Omental fat pad (tissue), 4 donors: ENCODE results near the gene RASAL2. TPM values are rescaled to one million over a fixed set of nuclear protein-coding genes. Genes with fewer than 3 reads are reported as not detected.

Source experiments
- ATAC-seq: fragments of 150-250 bp; one replicate; pipeline ENCODE4 v1.9.1; 2016; ENCODE audit warnings: mild to moderate bottlenecking, moderate library complexity; ENCODE audit not compliant: low FRiP score
- DNase-seq: peaks from one replicate; pipeline ENCODE4 v3.0.0-alpha.2; 2019; ENCODE audit warnings: low spot score
- total RNA-seq, 4 donors: library from RNA; depleted of rRNA; stranded (reverse); fragments of >200 nt; gene quantifications; one replicate each; pipeline ENCODE4 v1.1.0, GENCODE V29; 2016
- TF ChIP-seq, protein P1 (sequence below), 3 donors: fragments of 450-650 bp; IDR thresholded peaks; one replicate each; pipeline ENCODE4 v1.5.1; 2016 to 2017; ENCODE audit warnings: antibody characterized with exemption in 3 of 3, mild to moderate bottlenecking in 3 of 3, moderate library complexity in 2 of 3

RASAL2 gene
- total RNA-seq, 4 donors from 2014 or later, result 13.5 to 52.3 (median 30.9) TPM

DNA sequence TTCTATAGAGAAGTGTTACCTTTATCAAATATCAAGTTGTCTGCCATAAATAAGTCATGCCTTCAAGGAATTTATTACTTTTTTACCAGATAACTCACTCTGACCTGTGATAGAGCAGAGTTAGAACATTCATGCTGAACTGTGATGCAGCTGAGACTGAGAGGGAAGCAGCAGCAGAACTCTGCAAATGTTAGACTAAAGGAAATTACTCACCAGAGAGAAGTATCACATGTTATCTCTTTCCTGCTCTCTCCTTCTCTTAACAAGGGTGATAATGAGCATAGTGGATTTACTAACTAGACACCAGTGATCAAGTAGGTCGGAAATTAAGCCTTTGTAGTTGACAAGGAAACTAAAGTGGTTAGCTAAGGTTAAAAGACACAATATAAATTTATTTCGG is 181.6 kb downstream of the RASAL2 start:
- DNase-seq, result no peak
- TF ChIP-seq, protein P1, sequence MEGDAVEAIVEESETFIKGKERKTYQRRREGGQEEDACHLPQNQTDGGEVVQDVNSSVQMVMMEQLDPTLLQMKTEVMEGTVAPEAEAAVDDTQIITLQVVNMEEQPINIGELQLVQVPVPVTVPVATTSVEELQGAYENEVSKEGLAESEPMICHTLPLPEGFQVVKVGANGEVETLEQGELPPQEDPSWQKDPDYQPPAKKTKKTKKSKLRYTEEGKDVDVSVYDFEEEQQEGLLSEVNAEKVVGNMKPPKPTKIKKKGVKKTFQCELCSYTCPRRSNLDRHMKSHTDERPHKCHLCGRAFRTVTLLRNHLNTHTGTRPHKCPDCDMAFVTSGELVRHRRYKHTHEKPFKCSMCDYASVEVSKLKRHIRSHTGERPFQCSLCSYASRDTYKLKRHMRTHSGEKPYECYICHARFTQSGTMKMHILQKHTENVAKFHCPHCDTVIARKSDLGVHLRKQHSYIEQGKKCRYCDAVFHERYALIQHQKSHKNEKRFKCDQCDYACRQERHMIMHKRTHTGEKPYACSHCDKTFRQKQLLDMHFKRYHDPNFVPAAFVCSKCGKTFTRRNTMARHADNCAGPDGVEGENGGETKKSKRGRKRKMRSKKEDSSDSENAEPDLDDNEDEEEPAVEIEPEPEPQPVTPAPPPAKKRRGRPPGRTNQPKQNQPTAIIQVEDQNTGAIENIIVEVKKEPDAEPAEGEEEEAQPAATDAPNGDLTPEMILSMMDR (IDR thresholded peaks at IDR 0.05), result no peak
- no peak for ATAC-seq

DNA sequence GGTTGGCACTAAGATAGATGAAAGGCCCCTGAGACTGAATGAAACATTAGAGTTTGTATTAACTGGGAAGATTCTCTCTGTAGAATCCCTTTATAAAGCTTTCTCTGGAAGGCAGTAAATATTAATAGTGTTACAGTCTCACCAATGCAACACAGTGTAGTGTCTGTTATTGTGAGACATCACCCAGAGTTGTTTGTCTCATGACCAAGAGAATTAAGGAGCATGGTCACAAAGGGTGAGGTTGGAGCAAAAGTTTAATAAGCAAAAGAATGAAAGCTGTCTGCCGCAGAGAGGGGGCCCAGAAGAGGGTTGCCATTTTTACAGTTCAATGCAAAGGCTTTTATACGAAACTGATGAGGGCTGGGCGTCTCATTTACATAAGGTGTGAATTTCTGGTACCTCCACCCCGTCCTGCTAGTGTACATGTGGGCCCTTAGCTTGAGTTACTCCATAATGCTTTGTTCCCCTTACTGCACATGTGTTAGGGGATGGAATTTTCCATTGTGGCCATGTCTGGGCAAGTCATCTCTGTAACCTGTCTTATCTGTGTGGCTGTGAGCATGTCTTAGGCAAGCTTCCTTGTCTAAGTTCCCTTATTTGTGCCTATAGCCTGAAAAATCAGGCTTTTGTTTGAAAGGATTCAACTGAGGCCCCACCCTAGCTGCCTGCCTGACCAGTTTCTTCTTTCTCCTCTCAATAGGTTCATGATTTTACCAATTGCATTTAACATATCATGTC is 184.1 kb downstream of the RASAL2 start:
- ATAC-seq, result no peak
- TF ChIP-seq, protein P1 (IDR thresholded peaks at IDR 0.05), result no peak
- DNase-seq, result no peak

DNA sequence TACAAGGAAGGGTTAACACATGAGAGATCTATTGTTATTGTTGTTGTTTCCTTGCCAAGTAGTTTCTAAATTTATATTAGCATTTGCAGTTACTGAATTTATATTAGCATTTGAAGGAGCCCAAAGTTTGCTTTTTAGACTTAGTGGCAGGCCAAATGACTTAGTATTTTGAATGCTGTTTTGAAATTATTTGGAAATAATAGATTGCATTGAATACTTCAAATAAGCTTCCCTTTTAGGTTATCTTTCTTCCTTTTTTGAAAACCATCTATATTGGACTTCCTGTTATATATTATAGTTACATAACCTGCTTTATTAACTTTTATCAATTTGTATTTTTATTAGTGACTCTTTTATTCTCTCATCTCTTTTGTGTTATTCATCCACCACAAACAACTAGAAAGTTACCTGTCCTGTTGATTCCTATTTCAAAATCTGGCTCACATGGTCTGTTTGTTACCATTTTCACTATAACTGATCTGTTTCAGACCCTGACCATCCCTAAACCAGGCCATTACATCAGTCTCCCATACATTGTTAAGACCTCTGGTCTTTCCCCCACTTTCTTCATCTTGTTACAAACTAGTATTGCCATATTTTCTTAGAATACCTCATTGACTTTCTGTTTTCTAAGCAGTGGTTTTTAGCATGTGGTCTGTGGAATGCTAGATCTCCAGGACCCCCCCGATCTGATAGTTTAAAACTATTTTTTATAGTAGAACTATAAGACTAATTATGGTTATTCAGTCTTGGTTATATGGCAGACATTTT is 185.2 kb downstream of the RASAL2 start:
- no peak for ATAC-seq
- no peak for DNase-seq
- TF ChIP-seq, protein P1 (IDR thresholded peaks at IDR 0.05), result no peak

DNA sequence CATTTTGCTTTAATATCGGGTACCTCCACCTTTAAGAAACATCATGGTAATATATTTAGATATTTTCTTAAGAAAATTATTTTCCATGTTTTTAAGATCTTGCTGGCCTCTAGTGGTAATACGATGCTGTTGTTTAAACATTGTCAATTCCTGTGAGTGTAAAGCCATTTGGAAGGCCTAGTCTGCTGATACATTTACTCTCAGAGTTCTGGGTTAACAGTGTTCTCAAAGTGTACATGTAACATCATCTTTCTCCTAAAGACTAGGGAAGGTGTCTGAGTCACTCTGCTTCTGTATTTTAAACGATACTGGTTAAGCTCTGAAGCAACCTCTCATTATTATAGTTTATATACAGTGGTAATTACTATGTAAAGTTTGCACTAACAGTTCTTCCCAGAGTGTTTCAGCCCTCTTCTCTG is 189.1 kb downstream of the RASAL2 start:
- ATAC-seq (no peak), DNase-seq (no peak)
- TF ChIP-seq, protein P1 (IDR thresholded peaks at IDR 0.05), result no peak

DNA sequence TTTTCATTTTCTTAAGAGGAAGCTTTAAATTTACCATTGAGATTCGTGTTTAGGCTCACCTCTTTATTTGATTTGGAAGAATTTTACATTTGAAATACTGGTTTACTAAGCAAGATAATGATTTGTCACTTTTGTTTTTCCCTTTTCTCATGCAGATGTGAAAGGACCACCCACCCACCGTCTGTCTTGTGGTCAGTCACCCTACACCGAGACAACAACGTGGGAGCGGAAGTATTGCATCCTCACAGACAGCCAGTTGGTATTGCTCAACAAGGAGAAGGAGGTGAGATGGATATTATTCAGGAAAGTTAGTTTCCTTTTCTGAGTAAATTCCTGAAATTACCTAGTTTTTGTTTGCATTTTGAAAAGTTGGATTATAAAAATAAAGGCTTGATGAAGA is 189.5 kb downstream of the RASAL2 start:
- TF ChIP-seq, protein P1 (IDR thresholded peaks at IDR 0.05), result no peak
- DNase-seq, result no peak
- no peak for ATAC-seq

DNA sequence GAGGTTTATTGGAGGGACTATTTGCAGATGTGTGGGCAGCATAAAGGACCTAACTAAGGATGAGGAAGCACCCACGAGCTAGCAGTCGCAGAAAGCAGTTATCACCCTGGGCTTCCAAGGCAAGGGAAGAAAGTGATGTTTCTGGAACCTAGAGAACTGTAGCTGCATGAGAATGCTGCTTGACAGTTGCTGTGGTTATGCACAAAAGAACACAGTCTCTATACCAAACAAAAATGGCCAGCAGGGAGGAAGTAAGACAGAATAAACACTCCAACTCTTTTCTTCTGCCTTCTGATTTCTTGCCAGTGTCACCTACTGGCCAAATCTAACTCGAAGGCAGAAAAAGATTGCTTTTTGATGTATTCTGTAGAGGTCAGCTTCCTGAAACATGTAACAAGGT is 190.2 kb downstream of the RASAL2 start:
- ATAC-seq, result no peak
- TF ChIP-seq, protein P1 (IDR thresholded peaks at IDR 0.05), result no peak
- DNase-seq, result no peak
